ENCODE measurements around the gene FABP6. TPM values are rescaled to one million over a fixed set of nuclear protein-coding genes. Genes with fewer than 3 reads are reported as not detected.
A peak's percentile ranks its signal among the peaks of the same experiment; 100 is the strongest.

Gene FABP6
- total RNA-seq, 1 experiment from 2014 or later, result 2.9 TPM

DNA sequence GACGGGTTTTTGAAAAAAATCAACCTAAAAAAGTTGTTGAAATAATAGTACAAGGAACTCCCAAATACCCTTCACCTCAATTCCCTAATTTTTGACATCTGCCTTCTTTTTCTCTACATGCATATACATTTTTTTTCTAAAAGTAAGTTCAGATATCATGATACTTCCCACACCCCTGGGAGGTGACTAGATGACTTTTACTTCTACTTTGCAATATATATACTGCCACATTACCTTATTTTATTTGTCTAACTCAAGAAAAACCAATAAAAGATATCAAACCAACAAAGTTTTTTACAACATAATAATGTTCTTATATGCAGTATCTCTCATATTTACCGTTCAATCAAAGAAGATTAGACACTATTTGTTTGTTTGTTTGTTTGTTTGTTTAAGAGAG is 52.0 kb downstream of the FABP6 start:
- Mint-ChIP-seq H3K9me3 (no peaks in the 10 kb centered on the region), H3K36me3 (peaks cover 43% of the 10 kb centered on the region), H3K4me1 (peaks cover 55% of the 10 kb centered on the region), H3K4me3 (no peak overlapping the region), H3K27me3 (ENCODE audit: low read depth) (no peaks in the 10 kb centered on the region), H3K27ac (peak overlapping the region; percentile 74; the same call in 1 of the 2 replicates)
- no peak for ATAC-seq
- ChIA-PET POLR2A (no interaction called here), CTCF (interaction anchor here (0.9 to 1.6 kb wide), 2 partner anchors 14 to 15 kb away, joined by 3 to 5 read pairs; no protein-coding TSS in a partner anchor)
- DNase-seq (ENCODE audit: low spot score), result no peak
- TF ChIP-seq, protein P1, sequence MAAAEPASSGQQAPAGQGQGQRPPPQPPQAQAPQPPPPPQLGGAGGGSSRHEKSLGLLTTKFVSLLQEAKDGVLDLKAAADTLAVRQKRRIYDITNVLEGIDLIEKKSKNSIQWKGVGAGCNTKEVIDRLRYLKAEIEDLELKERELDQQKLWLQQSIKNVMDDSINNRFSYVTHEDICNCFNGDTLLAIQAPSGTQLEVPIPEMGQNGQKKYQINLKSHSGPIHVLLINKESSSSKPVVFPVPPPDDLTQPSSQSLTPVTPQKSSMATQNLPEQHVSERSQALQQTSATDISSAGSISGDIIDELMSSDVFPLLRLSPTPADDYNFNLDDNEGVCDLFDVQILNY (CRISPR knock-in tag; IDR thresholded peaks at IDR 0.05), result no peak
- TF ChIP-seq, protein P2, sequence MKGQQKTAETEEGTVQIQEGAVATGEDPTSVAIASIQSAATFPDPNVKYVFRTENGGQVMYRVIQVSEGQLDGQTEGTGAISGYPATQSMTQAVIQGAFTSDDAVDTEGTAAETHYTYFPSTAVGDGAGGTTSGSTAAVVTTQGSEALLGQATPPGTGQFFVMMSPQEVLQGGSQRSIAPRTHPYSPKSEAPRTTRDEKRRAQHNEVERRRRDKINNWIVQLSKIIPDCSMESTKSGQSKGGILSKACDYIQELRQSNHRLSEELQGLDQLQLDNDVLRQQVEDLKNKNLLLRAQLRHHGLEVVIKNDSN (CRISPR knock-in tag; IDR thresholded peaks at IDR 0.05), result no peak
- TF ChIP-seq, protein P3, sequence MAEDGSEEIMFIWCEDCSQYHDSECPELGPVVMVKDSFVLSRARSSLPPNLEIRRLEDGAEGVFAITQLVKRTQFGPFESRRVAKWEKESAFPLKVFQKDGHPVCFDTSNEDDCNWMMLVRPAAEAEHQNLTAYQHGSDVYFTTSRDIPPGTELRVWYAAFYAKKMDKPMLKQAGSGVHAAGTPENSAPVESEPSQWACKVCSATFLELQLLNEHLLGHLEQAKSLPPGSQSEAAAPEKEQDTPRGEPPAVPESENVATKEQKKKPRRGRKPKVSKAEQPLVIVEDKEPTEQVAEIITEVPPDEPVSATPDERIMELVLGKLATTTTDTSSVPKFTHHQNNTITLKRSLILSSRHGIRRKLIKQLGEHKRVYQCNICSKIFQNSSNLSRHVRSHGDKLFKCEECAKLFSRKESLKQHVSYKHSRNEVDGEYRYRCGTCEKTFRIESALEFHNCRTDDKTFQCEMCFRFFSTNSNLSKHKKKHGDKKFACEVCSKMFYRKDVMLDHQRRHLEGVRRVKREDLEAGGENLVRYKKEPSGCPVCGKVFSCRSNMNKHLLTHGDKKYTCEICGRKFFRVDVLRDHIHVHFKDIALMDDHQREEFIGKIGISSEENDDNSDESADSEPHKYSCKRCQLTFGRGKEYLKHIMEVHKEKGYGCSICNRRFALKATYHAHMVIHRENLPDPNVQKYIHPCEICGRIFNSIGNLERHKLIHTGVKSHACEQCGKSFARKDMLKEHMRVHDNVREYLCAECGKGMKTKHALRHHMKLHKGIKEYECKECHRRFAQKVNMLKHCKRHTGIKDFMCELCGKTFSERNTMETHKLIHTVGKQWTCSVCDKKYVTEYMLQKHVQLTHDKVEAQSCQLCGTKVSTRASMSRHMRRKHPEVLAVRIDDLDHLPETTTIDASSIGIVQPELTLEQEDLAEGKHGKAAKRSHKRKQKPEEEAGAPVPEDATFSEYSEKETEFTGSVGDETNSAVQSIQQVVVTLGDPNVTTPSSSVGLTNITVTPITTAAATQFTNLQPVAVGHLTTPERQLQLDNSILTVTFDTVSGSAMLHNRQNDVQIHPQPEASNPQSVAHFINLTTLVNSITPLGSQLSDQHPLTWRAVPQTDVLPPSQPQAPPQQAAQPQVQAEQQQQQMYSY (CRISPR knock-in tag; IDR thresholded peaks at IDR 0.05), result no peak
- no peak for TF ChIP-seq ZNF121 (CRISPR knock-in tag; IDR thresholded peaks at IDR 0.05)
- TF ChIP-seq EMX1 (CRISPR knock-in tag; IDR thresholded peaks at IDR 0.05), result no peak
- TF ChIP-seq TP53 (CRISPR knock-in tag; IDR thresholded peaks at IDR 0.05), result no peak
- TF ChIP-seq SMAD4 (CRISPR knock-in tag; IDR thresholded peaks at IDR 0.05), result no peak
- TF ChIP-seq, protein P4, sequence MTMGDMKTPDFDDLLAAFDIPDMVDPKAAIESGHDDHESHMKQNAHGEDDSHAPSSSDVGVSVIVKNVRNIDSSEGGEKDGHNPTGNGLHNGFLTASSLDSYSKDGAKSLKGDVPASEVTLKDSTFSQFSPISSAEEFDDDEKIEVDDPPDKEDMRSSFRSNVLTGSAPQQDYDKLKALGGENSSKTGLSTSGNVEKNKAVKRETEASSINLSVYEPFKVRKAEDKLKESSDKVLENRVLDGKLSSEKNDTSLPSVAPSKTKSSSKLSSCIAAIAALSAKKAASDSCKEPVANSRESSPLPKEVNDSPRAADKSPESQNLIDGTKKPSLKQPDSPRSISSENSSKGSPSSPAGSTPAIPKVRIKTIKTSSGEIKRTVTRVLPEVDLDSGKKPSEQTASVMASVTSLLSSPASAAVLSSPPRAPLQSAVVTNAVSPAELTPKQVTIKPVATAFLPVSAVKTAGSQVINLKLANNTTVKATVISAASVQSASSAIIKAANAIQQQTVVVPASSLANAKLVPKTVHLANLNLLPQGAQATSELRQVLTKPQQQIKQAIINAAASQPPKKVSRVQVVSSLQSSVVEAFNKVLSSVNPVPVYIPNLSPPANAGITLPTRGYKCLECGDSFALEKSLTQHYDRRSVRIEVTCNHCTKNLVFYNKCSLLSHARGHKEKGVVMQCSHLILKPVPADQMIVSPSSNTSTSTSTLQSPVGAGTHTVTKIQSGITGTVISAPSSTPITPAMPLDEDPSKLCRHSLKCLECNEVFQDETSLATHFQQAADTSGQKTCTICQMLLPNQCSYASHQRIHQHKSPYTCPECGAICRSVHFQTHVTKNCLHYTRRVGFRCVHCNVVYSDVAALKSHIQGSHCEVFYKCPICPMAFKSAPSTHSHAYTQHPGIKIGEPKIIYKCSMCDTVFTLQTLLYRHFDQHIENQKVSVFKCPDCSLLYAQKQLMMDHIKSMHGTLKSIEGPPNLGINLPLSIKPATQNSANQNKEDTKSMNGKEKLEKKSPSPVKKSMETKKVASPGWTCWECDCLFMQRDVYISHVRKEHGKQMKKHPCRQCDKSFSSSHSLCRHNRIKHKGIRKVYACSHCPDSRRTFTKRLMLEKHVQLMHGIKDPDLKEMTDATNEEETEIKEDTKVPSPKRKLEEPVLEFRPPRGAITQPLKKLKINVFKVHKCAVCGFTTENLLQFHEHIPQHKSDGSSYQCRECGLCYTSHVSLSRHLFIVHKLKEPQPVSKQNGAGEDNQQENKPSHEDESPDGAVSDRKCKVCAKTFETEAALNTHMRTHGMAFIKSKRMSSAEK (CRISPR knock-in tag; IDR thresholded peaks at IDR 0.05; ENCODE audit: borderline replicate concordance), result no peak
- TF ChIP-seq FOXK1 (CRISPR knock-in tag; IDR thresholded peaks at IDR 0.05), result no peak
- TF ChIP-seq GTF2I (CRISPR knock-in tag; conservative IDR thresholded peaks at IDR 0.05), result no peak
- TF ChIP-seq, protein P5, sequence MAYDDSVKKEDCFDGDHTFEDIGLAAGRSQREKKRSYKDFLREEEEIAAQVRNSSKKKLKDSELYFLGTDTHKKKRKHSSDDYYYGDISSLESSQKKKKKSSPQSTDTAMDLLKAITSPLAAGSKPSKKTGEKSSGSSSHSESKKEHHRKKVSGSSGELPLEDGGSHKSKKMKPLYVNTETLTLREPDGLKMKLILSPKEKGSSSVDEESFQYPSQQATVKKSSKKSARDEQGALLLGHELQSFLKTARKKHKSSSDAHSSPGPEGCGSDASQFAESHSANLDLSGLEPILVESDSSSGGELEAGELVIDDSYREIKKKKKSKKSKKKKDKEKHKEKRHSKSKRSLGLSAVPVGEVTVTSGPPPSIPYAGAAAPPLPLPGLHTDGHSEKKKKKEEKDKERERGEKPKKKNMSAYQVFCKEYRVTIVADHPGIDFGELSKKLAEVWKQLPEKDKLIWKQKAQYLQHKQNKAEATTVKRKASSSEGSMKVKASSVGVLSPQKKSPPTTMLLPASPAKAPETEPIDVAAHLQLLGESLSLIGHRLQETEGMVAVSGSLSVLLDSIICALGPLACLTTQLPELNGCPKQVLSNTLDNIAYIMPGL (CRISPR knock-in tag; IDR thresholded peaks at IDR 0.05), result no peak
- TF ChIP-seq, protein P6, sequence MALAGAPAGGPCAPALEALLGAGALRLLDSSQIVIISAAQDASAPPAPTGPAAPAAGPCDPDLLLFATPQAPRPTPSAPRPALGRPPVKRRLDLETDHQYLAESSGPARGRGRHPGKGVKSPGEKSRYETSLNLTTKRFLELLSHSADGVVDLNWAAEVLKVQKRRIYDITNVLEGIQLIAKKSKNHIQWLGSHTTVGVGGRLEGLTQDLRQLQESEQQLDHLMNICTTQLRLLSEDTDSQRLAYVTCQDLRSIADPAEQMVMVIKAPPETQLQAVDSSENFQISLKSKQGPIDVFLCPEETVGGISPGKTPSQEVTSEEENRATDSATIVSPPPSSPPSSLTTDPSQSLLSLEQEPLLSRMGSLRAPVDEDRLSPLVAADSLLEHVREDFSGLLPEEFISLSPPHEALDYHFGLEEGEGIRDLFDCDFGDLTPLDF (CRISPR knock-in tag; IDR thresholded peaks at IDR 0.05), result no peak
- TF ChIP-seq, protein P7, sequence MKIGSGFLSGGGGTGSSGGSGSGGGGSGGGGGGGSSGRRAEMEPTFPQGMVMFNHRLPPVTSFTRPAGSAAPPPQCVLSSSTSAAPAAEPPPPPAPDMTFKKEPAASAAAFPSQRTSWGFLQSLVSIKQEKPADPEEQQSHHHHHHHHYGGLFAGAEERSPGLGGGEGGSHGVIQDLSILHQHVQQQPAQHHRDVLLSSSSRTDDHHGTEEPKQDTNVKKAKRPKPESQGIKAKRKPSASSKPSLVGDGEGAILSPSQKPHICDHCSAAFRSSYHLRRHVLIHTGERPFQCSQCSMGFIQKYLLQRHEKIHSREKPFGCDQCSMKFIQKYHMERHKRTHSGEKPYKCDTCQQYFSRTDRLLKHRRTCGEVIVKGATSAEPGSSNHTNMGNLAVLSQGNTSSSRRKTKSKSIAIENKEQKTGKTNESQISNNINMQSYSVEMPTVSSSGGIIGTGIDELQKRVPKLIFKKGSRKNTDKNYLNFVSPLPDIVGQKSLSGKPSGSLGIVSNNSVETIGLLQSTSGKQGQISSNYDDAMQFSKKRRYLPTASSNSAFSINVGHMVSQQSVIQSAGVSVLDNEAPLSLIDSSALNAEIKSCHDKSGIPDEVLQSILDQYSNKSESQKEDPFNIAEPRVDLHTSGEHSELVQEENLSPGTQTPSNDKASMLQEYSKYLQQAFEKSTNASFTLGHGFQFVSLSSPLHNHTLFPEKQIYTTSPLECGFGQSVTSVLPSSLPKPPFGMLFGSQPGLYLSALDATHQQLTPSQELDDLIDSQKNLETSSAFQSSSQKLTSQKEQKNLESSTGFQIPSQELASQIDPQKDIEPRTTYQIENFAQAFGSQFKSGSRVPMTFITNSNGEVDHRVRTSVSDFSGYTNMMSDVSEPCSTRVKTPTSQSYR (CRISPR knock-in tag; IDR thresholded peaks at IDR 0.05), result no peak
- TF ChIP-seq RORB (CRISPR knock-in tag; IDR thresholded peaks at IDR 0.05), result no peak
- TF ChIP-seq, protein P8, sequence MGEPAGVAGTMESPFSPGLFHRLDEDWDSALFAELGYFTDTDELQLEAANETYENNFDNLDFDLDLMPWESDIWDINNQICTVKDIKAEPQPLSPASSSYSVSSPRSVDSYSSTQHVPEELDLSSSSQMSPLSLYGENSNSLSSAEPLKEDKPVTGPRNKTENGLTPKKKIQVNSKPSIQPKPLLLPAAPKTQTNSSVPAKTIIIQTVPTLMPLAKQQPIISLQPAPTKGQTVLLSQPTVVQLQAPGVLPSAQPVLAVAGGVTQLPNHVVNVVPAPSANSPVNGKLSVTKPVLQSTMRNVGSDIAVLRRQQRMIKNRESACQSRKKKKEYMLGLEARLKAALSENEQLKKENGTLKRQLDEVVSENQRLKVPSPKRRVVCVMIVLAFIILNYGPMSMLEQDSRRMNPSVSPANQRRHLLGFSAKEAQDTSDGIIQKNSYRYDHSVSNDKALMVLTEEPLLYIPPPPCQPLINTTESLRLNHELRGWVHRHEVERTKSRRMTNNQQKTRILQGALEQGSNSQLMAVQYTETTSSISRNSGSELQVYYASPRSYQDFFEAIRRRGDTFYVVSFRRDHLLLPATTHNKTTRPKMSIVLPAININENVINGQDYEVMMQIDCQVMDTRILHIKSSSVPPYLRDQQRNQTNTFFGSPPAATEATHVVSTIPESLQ (CRISPR knock-in tag; IDR thresholded peaks at IDR 0.05), result no peak
- TF ChIP-seq, protein P9, sequence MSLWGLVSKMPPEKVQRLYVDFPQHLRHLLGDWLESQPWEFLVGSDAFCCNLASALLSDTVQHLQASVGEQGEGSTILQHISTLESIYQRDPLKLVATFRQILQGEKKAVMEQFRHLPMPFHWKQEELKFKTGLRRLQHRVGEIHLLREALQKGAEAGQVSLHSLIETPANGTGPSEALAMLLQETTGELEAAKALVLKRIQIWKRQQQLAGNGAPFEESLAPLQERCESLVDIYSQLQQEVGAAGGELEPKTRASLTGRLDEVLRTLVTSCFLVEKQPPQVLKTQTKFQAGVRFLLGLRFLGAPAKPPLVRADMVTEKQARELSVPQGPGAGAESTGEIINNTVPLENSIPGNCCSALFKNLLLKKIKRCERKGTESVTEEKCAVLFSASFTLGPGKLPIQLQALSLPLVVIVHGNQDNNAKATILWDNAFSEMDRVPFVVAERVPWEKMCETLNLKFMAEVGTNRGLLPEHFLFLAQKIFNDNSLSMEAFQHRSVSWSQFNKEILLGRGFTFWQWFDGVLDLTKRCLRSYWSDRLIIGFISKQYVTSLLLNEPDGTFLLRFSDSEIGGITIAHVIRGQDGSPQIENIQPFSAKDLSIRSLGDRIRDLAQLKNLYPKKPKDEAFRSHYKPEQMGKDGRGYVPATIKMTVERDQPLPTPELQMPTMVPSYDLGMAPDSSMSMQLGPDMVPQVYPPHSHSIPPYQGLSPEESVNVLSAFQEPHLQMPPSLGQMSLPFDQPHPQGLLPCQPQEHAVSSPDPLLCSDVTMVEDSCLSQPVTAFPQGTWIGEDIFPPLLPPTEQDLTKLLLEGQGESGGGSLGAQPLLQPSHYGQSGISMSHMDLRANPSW (CRISPR knock-in tag; conservative IDR thresholded peaks at IDR 0.05; ENCODE audit: low read depth), result no peak
- no peak for TF ChIP-seq IRF2 (CRISPR knock-in tag; IDR thresholded peaks at IDR 0.05; ENCODE audit: borderline replicate concordance, low read depth)
